K562 treated with DMSO at 1 percent for 4 hours (cell line): Measurements from ENCODE around the gene RPL37. TPM values are rescaled to one million over a fixed set of nuclear protein-coding genes. Genes with fewer than 3 reads are reported as not detected.

ENCODE experiments used
- total RNA-seq: library from RNA; unstranded; fragments of 300-600 nt; gene quantifications from 2 replicates; pipeline ENCODE4 v1.2.3, GENCODE V29; 2022; ENCODE audit not compliant: insufficient read depth

Gene RPL37
- 2,029 and 2,194 TPM in 2 replicates for total RNA-seq

DNA sequence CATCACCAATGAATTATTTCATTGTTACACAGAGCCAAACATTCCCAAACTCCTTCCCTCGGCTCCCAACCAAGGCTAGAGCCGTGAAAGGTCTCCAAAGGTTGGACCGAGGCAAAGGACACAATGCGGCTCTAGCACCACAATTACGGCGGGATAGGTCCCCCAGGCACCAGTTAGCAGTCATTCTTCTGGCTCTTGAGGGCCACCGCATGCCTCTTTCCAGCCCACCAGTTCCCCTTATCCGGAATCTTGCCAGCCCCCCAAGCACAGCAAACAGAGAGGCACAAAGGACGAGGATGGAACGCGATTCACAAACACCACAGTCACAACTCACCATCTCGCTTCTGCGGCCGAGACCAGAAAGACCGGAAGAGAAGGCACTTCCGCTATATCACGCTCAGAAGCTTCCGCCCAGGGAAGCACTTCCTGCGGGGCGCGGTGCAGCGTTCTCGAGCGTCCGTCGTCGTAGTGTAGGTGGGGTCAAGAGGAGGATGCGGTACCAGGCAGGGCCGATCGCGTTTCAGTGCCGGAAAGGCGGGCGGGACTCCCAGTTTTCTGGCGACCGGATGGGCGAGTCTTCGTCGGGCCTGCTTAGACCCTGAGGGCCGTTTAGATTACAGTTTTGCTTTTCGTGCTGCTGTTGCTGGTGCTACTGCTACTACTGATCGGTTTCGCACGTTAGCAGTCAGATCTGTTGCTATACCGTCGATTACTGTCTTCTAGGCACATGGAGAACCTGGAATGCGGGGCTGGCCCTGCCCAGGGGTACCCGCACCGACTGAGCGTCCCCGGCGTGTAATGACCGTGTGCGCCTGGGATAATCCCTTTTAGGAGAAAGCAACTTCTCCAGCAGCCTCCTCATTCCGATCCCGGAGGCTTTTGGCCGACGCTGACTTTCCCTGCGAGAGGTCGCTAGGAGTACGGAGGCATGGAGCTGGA is at the start of gene RPL37:
RPL37 (minus strand) TSS at position 374 of the 939 bp plus-strand sequence; CDS start at position 337, 37 bp downstream.

DNA sequence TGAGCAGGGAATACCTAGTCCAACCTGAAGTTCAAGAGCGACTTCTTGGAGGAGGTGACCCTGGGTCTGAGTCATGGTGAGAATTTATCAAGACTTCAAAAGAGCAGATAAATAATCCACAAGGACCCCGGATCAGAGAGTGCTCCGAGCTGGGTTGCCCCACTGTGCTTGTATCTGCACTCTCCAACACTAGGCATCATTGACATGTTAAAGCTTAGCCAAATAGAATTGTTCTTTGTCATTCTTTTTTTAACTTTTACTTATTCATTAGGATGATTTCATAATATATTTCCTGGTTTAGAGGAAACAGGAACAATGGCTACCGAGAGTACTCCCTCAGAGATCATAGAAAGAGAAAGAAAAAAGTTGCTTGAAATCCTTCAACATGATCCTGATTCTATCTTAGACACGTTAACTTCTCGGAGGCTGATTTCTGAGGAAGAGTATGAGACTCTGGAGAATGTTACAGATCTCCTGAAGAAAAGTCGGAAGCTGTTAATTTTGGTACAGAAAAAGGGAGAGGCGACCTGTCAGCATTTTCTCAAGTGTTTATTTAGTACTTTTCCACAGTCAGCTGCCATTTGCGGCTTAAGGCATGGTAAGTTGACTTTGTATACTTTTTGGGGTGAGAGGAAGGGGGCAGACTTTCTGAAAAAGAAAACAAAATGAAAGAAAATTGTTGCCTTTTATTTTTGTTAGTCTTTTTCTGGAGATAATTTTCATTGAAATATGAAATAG is 6.2 kb upstream of the RPL37 start, which contains the start of gene CARD6:
CARD6 (plus strand) TSS at position 300 of the 738 bp plus-strand sequence; CDS start at position 316, 16 bp downstream.

DNA sequence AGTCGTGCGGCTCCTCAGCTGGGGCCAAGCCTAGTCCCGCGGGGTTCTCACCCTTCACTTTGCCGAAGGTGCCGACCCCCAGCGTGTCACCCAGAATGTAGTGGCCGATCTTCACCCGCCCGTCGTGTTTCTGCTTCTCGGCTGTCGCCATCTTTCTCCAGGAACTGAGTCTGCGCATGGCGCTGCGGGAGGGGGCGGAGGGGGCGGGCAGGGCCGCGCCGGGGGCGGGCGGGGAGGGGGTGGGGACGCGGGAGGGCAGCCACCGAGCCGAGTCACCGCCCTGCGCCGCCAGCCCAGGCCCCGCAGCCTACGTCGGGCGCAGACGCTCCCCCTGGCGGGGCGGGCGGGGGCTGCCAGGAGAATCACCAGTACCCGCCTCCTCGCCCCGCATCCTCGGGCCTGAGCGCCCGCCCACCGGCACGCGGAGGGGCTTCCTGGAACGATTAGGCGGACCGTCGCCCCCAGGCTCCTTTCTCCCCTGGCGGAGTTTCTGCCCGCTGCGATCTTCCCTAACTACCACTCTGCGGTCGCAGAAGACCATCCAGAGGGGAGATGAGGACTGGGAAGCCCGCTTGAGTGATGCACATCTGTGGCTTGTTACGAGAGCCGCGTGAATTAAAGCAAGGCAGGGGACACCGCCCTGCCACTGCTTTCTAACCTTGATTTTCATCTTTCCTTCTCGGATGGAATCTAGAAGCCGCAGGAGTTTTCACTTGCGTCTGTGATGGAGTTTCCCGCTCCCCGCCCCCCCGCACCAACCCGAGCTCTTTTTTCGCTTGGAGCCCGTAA is 36.8 kb downstream of the RPL37 start, which contains the start of gene PRKAA1:
PRKAA1 (minus strand) TSS at position 363 of the 789 bp plus-strand sequence; CDS start at position 178, 185 bp downstream.

Other genes with a start within 250 kb of the RPL37 start
- gene PTGER4, start 155.3 kb downstream of the RPL37 start, total RNA-seq: not detected in 2 replicates
- 5.2 and 5.6 TPM in 2 replicates for gene TTC33, start 79.3 kb downstream of the RPL37 start, total RNA-seq
- gene PRKAA1, start 36.8 kb downstream of the RPL37 start, total RNA-seq: 12.5 and 17.1 TPM in 2 replicates
- 3.1 and 7.3 TPM in 2 replicates for gene CARD6, start 6.1 kb upstream of the RPL37 start, total RNA-seq
- not detected in 2 replicates for gene C7, start 74.3 kb upstream of the RPL37 start, total RNA-seq
- not detected in 2 replicates for gene MROH2B, start 236.1 kb upstream of the RPL37 start, total RNA-seq